ENCODE data around the gene NINL.

- TF ChIP-seq CTCF (IDR thresholded peaks at IDR 0.05 in 4 of 5, conservative IDR thresholded peaks at IDR 0.05 in 1 of 5) (no peak), POLR2A (IDR thresholded peaks at IDR 0.05) (no peak)
Measured at GRCh38 chr20:25497586-25498279, 87.6 kb downstream of the NINL start.

Measured in gastrocnemius medialis (tissue), 4 donors.